Mucosa of stomach (tissue), 1 donor: ENCODE results near the gene CEP41.
"Not testable (repeated sequence)": the region's sequence is repeated elsewhere in the genome, so short reads cannot be mapped to it uniquely, and the experiment has no call there.

Experiments used
- H3K27me3 ChIP-seq: one replicate; pipeline ENCODE4 v1.7.0; 2013; ENCODE audit warnings: mild to moderate bottlenecking, low read length; ENCODE audit not compliant: control insufficient read depth, insufficient read depth
- H3K36me3 ChIP-seq: one replicate; pipeline ENCODE4 v1.7.0; 2013; ENCODE audit warnings: low read length; ENCODE audit not compliant: control insufficient read depth, insufficient read depth
- H3K4me1 ChIP-seq: one replicate; pipeline ENCODE4 v1.7.0; 2013; ENCODE audit warnings: mild to moderate bottlenecking, low read length; ENCODE audit not compliant: control insufficient read depth, insufficient read depth
- H3K4me3 ChIP-seq: one replicate; pipeline ENCODE4 v1.7.0; 2013; ENCODE audit warnings: low read length
- H3K9ac ChIP-seq: one replicate; pipeline ENCODE4 v1.7.0; 2013; ENCODE audit warnings: mild to moderate bottlenecking, low read length, moderate library complexity
- H3K9me3 ChIP-seq: one replicate; pipeline ENCODE4 v1.7.0; 2013; ENCODE audit warnings: mild to moderate bottlenecking, low read length, moderate library complexity; ENCODE audit not compliant: control insufficient read depth
- donor health status: Pancreatic carcinoma.

Gene CEP41

DNA sequence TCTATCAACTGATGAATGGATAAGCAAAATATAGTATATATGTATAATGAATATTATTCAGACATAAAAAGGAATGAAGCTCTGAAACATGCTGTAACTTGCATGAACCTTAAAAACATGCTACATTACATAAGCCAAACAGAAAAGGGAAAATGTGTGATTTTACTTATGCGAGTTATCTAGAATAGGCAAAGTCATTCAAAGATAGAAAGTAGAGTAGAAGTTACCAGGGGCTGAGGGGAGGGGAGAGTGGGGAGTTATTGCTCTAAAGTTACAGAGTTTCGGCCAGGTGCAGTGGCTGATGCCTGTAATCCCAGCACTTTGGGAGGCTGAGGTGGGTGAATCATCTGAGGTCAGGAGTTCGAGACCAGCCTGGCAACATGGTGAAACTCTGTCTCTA is 10.5 kb upstream of the CEP41 start:
- not testable (repeated sequence) for H3K36me3 ChIP-seq, H3K4me3 ChIP-seq, H3K9ac ChIP-seq

GRCh38 chr7:130446259-130446658 is 5.4 kb upstream of the CEP41 start:
- Histone ChIP-seq H3K9me3 (no peaks in the 10 kb centered on the region), H3K27me3 (no peaks in the 10 kb centered on the region), H3K4me3 (no peak overlapping the region), H3K36me3 (no peaks in the 10 kb centered on the region), H3K4me1 (peaks cover 7% of the 10 kb centered on the region), H3K9ac (no peak overlapping the region)

More for the DNA sequence above, 10.5 kb upstream of the CEP41 start:
- H3K9me3 ChIP-seq, H3K27me3 ChIP-seq, H3K4me1 ChIP-seq: not testable (repeated sequence)

- no peak overlapping the region for H3K4me3 ChIP-seq
- H3K36me3 ChIP-seq = no peaks in the 10 kb centered on the region
- H3K27me3 ChIP-seq = no peaks in the 10 kb centered on the region
- H3K9me3 ChIP-seq = no peaks in the 10 kb centered on the region
- H3K9ac ChIP-seq = no peak overlapping the region
- H3K4me1 ChIP-seq = peaks cover 11% of the 10 kb centered on the region
Measured at GRCh38 chr7:130444751-130445407, 4.1 kb upstream of the CEP41 start.

DNA sequence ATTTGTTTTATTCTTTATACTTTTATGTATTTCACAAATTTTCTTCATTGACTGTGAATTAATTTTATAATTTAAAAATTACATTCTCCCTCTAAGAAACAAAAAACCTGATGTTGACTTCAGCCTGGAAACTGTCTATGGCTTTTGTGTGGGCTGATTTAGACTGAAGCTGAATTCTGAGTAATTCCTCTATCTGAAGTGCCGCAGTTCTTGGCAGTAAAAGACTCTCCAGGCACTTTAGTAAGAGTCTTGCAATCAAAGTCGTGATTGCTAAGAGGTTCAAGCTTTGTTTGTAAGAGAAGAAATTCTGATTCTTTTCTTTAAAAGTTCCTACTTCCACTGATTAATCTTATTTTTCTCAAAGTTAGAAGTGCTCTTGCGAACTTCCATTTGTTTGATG is 3.4 kb upstream of the CEP41 start:
- peaks cover 11% of the 10 kb centered on the region for H3K4me1 ChIP-seq
- H3K27me3 ChIP-seq = no peaks in the 10 kb centered on the region
- no peaks in the 10 kb centered on the region for H3K9me3 ChIP-seq
- no peak overlapping the region for H3K4me3 ChIP-seq
- H3K36me3 ChIP-seq = no peaks in the 10 kb centered on the region
- H3K9ac ChIP-seq = no peak overlapping the region

- Histone ChIP-seq H3K9me3 (no peaks in the 10 kb centered on the region), H3K4me1 (peaks cover 11% of the 10 kb centered on the region), H3K27me3 (no peaks in the 10 kb centered on the region), H3K4me3 (no peak overlapping the region), H3K36me3 (no peaks in the 10 kb centered on the region), H3K9ac (no peak overlapping the region)
Measured at GRCh38 chr7:130442601-130443000, 1.8 kb upstream of the CEP41 start.

GRCh38 chr7:130441408-130441869 is 623 bp upstream of the CEP41 start:
- Histone ChIP-seq H3K9me3 (no peaks in the 10 kb centered on the region), H3K4me1 (peaks cover 11% of the 10 kb centered on the region), H3K4me3 (peak overlapping the region; percentile 64), H3K27me3 (no peaks in the 10 kb centered on the region), H3K9ac (peak overlapping the region; percentile 75), H3K36me3 (no peaks in the 10 kb centered on the region)

DNA sequence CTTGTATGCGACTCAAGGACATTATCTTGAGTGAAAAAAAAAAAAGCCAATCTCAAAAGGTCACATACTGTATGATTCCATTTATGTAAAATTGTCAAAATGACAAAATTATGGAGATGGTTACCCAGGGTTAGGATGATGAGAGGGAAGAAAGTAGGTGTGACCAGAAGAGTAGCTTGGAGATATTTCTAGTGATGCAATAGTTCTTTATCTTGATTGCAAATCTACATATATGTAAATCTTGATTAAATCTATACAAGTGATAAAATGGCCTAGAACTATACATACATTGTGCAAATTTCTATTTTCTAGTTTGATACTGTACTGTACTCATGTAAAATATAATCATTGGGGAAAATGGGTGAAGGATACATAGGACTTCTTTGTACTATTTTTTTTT is 4.6 kb downstream of the CEP41 start:
- H3K4me3 ChIP-seq = no peak overlapping the region
- no peaks in the 10 kb centered on the region for H3K9me3 ChIP-seq

GRCh38 chr7:130435311-130435854 is 5.4 kb downstream of the CEP41 start:
- no peaks in the 10 kb centered on the region for H3K9me3 ChIP-seq
- no peak overlapping the region for H3K9ac ChIP-seq
- H3K4me1 ChIP-seq = peaks cover 7% of the 10 kb centered on the region
- H3K4me3 ChIP-seq = no peak overlapping the region
- H3K27me3 ChIP-seq = no peaks in the 10 kb centered on the region
- no peaks in the 10 kb centered on the region for H3K36me3 ChIP-seq

More for the DNA sequence above, 4.6 kb downstream of the CEP41 start:
- H3K36me3 ChIP-seq = no peaks in the 10 kb centered on the region
- H3K9ac ChIP-seq = no peak overlapping the region
- H3K4me1 ChIP-seq = peaks cover 5% of the 10 kb centered on the region
- H3K27me3 ChIP-seq = no peaks in the 10 kb centered on the region

DNA sequence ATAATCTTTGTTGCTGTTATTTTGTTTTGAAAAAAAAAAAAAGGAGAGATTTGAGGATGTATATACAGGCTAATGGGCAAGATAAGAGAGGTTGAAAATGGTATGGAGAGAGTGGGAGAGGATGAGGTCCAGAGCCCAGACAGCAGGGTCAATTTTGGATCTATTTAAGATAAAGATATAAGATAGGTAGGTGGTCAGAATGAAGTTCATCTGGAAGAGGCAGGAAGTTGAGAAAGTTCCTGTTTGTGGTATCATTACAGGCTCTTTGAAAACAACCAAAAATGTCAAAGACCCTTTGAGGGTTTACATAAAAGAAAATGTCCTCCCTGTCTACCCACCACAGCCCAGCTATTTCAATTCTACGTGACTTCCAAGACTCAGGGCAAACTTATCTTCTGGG is 7.5 kb downstream of the CEP41 start:
- H3K36me3 ChIP-seq = no peaks in the 10 kb centered on the region
- no peaks in the 10 kb centered on the region for H3K9me3 ChIP-seq
- H3K4me1 ChIP-seq = peaks cover 4% of the 10 kb centered on the region
- no peak overlapping the region for H3K9ac ChIP-seq
- H3K4me3 ChIP-seq = no peak overlapping the region
- H3K27me3 ChIP-seq = no peaks in the 10 kb centered on the region

DNA sequence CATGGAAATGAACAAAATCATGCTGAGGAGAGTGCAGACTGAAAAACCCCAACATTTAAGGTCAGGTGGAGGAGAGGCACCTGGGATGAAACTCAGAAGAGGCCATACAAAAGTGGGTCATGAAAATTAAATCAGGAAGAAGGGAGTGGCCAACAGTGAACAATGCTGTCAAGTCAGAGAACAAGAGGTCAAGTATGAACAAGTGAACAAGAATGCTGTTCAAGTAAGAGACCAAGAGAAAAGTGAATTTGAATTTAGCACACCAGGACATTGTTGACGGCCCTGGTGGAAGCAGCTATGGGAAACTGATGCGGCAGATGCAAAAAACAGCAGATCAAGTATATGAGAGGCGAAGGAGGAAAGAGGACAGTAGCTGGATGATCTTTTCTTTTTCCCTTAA is 7.9 kb downstream of the CEP41 start:
- Histone ChIP-seq H3K36me3 (no peaks in the 10 kb centered on the region), H3K27me3 (no peaks in the 10 kb centered on the region), H3K9me3 (no peaks in the 10 kb centered on the region), H3K4me1 (peaks cover 4% of the 10 kb centered on the region), H3K9ac (no peak overlapping the region), H3K4me3 (no peak overlapping the region)

- Histone ChIP-seq H3K9ac (no peak overlapping the region), H3K4me3 (no peak overlapping the region), H3K9me3 (no peaks in the 10 kb centered on the region), H3K4me1 (peaks cover 4% of the 10 kb centered on the region), H3K27me3 (no peaks in the 10 kb centered on the region), H3K36me3 (no peaks in the 10 kb centered on the region)
Measured at GRCh38 chr7:130430841-130431666, 9.8 kb downstream of the CEP41 start.

- H3K9ac ChIP-seq = no peak overlapping the region
- peaks cover 4% of the 10 kb centered on the region for H3K4me1 ChIP-seq
- H3K36me3 ChIP-seq = no peaks in the 10 kb centered on the region
- no peaks in the 10 kb centered on the region for H3K27me3 ChIP-seq
- no peak overlapping the region for H3K4me3 ChIP-seq
- no peaks in the 10 kb centered on the region for H3K9me3 ChIP-seq
Measured at GRCh38 chr7:130430115-130430514, 10.7 kb downstream of the CEP41 start.
